ENCODE measurements around the gene TEX22.

Gene TEX22

GRCh38 chr14:105420974-105421674 lies 22.8 kb downstream of the TEX22 start:
- DNase-seq (ENCODE audit: low read depth), result no peak

DNA sequence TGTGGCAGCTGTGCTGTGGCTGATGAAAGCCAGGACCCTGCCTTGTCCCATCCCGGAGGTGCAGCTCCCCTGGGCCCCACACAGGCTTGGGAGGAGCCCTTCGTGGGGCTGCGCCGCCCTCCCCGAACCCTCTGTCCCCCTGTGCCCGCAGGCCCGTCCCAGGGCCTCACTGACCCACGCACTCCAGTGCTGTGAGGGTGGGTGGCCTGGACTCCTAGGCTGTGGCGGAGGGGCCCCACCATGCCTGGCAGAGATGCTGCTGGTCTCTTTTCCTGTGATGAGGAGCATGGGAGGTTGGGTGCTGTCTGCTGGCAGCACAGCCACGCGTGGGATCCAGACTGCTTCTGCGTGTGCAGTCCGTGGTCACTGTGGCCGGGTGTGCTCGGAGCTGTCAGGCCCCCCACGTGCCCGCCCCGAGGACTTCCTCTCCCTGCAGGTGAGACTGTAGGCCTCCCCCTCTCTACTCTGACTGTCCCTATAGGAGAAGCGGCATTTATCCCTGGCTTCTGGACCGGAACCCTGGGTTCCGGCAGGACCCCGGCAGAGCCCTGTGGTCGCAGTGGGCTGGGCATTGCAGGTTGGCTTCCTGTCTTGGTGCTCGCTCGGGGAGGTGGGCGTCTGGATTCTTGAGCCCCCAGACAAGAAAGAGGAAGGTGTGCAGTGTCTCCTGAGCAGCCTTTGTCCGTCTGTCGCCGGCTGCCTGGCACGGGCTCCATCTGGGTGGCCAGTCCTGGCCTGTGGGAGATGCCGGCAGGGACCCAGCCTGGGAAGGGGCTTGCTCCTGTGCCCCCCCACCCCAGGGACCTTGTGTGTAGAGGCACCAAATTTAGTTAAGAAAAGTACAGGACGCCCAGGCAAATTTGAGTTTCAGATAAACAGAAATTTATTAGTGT lies 23.6 kb downstream of the TEX22 start:
- DNase-seq (ENCODE audit: low read depth), result no peak

DNA sequence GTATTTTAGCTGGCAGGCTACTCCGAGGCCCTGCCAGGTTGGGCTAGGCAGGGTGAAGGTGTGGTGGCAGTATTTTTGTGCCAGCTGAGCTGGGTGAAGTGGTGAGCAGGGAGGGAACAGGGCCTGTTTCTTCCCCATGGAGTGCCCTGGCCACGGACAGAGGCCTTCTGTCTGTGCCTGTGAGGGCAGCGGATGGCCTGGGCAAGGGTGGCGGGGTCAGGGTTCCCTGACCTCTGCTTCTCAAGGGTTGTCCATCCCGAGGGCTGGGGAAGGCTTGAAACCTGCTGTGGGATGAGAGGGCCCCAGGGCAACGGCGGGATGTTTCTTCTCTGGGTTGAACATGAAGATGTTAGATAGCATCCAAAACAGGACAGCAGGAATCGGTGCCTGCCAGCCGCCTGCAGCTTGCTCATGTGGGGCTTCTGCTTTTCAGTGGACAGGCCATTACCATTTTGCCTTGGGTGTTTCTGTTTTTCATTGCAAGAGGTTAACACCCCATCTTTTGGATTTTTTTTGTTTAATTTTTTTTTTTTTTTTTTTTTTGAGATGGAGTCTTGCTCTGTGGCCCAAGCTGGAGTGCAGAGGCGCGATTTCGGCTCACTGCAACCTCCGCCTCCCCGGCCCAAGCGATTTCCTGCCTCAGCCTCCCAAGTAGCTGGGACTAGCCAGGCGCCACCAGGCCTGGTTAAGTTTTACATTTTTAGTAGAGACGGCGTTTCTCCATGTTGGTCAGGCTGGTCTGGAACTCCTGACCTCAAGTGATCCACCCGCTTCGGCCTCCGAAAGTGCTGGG lies 24.6 kb downstream of the TEX22 start:
- no peak for DNase-seq (ENCODE audit: low read depth)

- no peak for DNase-seq (ENCODE audit: low read depth)
Observed at GRCh38 chr14:105423488-105424195, 25.3 kb downstream of the TEX22 start.

- DNase-seq (ENCODE audit: low read depth), result no peak
Observed at GRCh38 chr14:105424861-105425260, 26.5 kb downstream of the TEX22 start.

GRCh38 chr14:105425823-105426247 lies 27.5 kb downstream of the TEX22 start:
- DNase-seq (ENCODE audit: low read depth), result no peak

GRCh38 chr14:105426416-105427130 lies 28.2 kb downstream of the TEX22 start:
- DNase-seq (ENCODE audit: low read depth), result no peak

GRCh38 chr14:105427412-105427811 lies 29.1 kb downstream of the TEX22 start:
- DNase-seq (ENCODE audit: low read depth), result no peak

DNA sequence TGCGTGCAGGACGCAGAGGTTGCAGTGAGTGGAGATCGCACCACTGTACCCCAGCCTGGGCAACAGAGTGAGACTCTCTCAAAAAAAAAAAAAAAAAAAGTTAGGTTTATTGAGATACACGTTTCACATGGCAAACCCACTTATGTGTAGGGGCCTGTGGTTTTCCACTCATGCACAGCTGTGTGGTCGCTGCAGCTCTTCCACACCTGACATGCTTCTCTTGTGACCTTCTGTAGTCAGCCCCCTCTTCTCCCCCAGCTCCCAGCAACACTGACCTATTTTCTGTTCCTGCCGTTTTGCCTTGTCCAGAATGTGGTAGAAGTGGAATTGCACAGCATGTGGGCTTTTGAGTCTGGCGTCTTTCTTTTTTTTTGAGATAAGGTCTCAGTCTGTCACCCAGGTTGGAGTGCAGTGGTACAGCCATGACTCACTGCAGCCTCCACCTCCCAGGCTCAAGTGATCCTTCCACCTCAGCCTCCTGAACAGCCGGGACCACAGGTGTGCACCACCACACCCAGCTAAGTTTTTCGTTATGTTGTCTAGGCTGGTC lies 29.7 kb downstream of the TEX22 start:
- no peak for DNase-seq (ENCODE audit: low read depth)

DNA sequence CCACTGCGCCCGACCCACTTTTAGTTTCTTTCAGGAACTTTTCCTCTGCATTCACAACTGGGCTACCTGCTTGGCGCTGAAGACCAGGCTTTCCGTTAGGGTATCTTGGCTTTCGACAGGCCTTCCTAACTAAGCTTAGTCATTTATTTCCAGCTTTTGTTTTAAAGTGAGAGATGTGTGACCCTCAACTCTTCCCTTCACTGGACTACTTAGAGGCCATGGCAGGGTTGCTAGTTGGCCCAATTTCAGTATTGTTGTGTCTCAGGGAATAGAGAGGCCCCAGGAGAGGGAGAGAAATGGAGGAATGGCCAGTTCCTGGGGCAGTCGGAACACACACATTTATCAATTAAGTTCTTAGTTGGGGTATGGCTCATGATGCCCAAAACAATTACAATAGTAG lies 31.7 kb downstream of the TEX22 start:
- no peak for DNase-seq (ENCODE audit: low read depth)

DNA sequence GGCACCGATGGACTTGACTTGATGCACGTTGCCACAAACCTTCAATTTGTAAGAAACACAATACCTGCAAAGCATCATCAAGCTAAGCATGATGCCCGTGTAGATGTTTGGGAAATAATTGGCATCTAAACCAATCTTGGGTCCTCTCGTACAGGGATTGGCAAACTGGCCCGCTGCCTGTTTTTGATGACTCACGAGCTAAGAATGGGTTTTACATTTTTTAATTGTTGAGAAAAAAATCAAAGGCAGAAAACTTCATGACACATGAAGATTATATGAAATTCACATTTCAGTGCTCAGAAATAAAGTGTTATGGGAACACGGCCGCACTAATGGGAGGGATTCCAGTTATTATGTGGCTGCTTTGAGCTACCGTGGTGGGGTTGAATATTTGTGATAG lies 32.2 kb downstream of the TEX22 start:
- DNase-seq (ENCODE audit: low read depth), result no peak

- no peak for DNase-seq (ENCODE audit: low read depth)
Observed at GRCh38 chr14:105431256-105431655, 32.9 kb downstream of the TEX22 start.

GRCh38 chr14:105432657-105433056 lies 34.3 kb downstream of the TEX22 start:
- DNase-seq (ENCODE audit: low read depth), result no peak

DNA sequence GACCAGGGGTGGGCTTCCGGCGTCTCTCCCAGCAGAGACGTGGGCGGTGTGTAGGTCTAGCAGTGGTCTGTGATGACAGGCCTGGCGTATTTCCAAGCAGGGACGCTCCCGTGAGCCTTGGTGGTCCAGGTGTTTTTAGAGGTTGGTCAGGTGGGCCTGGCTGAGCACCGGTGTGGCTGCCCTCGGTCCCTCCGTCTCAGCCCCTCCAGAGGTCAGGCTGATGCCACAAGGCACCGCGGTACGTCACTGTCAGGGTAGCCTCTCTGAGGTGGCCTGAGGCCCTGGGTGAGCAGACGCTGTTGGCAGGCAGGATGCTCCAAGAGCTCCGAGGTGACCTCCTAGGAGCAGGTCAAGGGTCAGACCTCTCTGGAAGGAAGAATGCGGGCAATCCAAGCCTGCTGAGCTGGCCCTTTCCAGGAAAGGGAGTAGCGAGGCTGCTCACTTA lies 34.8 kb downstream of the TEX22 start:
- DNase-seq (ENCODE audit: low read depth), result no peak

DNA sequence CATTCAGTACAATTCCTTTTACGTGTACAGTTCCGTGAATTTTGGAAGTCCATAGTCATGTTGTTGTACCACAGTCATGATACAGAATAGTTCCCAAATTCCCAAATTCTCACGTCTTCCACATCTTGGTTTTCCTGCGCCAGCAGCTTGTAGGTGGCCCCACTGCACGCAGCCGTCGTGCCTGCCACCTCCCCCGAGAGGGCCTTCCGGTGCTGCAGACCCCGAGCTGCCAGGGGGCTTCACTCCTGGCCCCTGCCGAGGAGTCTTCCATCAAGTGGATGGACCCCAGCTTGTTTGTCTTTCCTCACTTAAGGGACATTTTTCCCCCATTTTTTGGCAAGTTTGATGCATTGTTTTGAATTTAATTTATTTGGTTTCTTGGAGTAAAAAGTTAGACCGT lies 38.1 kb downstream of the TEX22 start:
- no peak for DNase-seq (ENCODE audit: low read depth)

DNA sequence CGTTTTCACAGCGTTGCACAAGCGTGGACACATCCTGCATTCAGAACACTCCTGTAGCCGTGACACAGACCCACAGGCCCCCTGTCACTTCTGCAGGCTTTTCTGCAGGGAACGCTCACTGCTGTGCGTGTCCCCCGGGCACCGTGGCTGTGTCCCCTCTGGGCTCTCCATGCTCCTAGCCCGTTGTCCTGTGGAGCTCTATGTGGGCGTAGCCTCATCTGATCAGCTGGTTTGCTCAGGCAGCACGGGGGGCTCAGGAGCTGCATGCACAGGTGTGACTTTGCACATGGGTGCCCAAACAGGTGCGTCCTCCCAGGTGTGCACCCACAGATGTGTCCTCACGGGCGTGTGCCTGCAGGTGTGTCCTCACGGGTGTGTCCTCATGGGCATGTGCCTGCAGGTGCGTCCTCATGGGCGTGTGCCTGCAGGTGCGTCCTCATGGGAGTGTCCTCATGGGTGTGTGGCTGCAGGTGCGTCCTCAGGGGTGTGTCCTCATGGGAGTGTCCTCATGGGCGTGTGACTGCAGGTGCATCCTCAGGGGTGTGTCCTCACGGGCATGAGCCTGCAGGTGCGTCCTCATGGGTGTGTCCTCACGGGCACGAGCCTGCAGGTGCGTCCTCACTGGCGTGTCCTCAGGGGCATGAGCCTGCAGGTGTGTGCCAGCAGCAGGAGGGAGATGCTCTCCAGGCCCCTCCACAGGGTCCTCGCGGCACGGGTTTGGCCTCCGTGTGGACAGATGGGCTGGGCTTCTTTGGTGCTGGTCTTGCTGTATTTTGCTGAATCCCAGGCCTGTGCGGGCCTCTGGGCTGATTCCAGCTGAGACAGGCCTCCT lies 38.8 kb downstream of the TEX22 start:
- DNase-seq (ENCODE audit: low read depth), result no peak

GRCh38 chr14:105437723-105438500 lies 39.6 kb downstream of the TEX22 start:
- DNase-seq (ENCODE audit: low read depth), result no peak

DNA sequence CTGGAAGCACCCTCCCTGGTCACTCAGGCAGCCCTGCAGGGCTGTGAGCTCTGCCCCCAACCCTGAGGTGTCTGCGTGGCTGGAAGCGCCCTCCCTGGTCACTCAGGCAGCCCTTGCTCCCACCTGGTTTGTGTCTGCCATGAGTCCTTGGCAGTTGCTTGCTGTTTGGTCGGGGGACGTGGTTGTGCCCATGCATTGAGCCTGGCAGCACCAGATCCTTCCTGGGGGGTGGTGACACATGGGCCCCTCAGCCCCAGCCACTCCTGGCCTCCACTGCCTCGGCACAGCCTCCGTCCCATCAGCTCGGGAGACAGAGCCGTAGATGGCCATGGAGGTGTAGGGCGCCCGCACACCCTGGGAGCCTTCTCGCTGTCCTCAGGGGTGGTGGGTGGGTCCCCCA lies 40.8 kb downstream of the TEX22 start:
- no peak for DNase-seq (ENCODE audit: low read depth)

All from stimulated activated CD8-positive, alpha-beta memory T cell treated with anti-CD3 and anti-CD28 coated beads, Interleukin-4, amount 100 ng/mL, for 24 hours (primary cell).